HAP-1 (cell line): ENCODE data around the gene GRK2.

Experiments used
- DNase-seq, 2 experiments: peaks; one replicate each; pipeline ENCODE4 v3.0.0-alpha.2; 2016 to 2020; ENCODE audit warnings: low spot score in 2 of 2
- H3K27me3 ChIP-seq: fragments of 250-450 bp; sonication (Bioruptor Pico); 2 replicates; pipeline ENCODE4 v1.5.1; 2020; ENCODE audit warnings: low read depth, mild to moderate bottlenecking, moderate library complexity
- H3K36me3 ChIP-seq: fragments of 250-450 bp; sonication (Bioruptor Pico); replicated peaks from 2 replicates; pipeline ENCODE4 v1.5.1; 2020; ENCODE audit warnings: mild to moderate bottlenecking
- H3K4me1 ChIP-seq: fragments of 250-450 bp; sonication (Bioruptor Pico); 2 replicates; pipeline ENCODE4 v1.5.1; 2020; ENCODE audit warnings: mild to moderate bottlenecking
- H3K4me3 ChIP-seq: fragments of 250-450 bp; sonication (Bioruptor Pico); 2 replicates; pipeline ENCODE4 v1.5.1; 2020; ENCODE audit warnings: mild to moderate bottlenecking, moderate library complexity
- H3K9me3 ChIP-seq: fragments of 250-450 bp; sonication (Bioruptor Pico); 2 replicates; pipeline ENCODE4 v1.5.1; 2020; ENCODE audit warnings: mild to moderate bottlenecking, moderate library complexity
- in situ Hi-C: fragments of 300-500 bp; cut with MboI; formaldehyde crosslinking; loops from 3 replicates; pipeline ENCODE4 v1.14.3; 2020; ENCODE audit warnings: low sequenced_read_pairs, inconsistent platforms, mixed read lengths

Gene GRK2

GRCh38 chr11:67287355-67288197, 21.3 kb downstream of the GRK2 start:
- DNase-seq, result no peak
- H3K36me3 ChIP-seq, result peaks cover 54% of the 10 kb centered on the region
- H3K27me3 ChIP-seq, result no peaks in the 10 kb centered on the region
- H3K4me1 ChIP-seq, result peaks cover 7% of the 10 kb centered on the region
- in situ Hi-C loops, result no loop called here
- peak overlapping the region; percentile 86 for H3K4me3 ChIP-seq
- H3K9me3 ChIP-seq, result no peaks in the 10 kb centered on the region

GRCh38 chr11:67288198-67288451, 21.9 kb downstream of the GRK2 start:
- H3K4me3 ChIP-seq, result peak overlapping the region; percentile 86
- H3K27me3 ChIP-seq, result no peaks in the 10 kb centered on the region
- no peaks in the 10 kb centered on the region for H3K9me3 ChIP-seq
- peaks cover 7% of the 10 kb centered on the region for H3K4me1 ChIP-seq
- H3K36me3 ChIP-seq, result peaks cover 52% of the 10 kb centered on the region
- no peak for DNase-seq
- in situ Hi-C loops, result no loop called here

- DNase-seq, result peak; percentile 70 to 91
- no peaks in the 10 kb centered on the region for H3K27me3 ChIP-seq
- peaks cover 47% of the 10 kb centered on the region for H3K36me3 ChIP-seq
- peaks cover 7% of the 10 kb centered on the region for H3K4me1 ChIP-seq
- in situ Hi-C loops, result no loop called here
- H3K9me3 ChIP-seq, result no peaks in the 10 kb centered on the region
- peak overlapping the region; percentile 86 for H3K4me3 ChIP-seq
Observed at GRCh38 chr11:67288452-67289225, 22.4 kb downstream of the GRK2 start.

- Histone ChIP-seq H3K9me3 (no peaks in the 10 kb centered on the region), H3K27me3 (no peaks in the 10 kb centered on the region), H3K4me1 (peaks cover 7% of the 10 kb centered on the region), H3K36me3 (peaks cover 41% of the 10 kb centered on the region), H3K4me3 (peak within 1 kb of the TSS; percentile 86)
- DNase-seq, result no peak
- in situ Hi-C loops, result no loop called here
Observed at GRCh38 chr11:67289226-67289650, 23.0 kb downstream of the GRK2 start, which contains the start of gene ANKRD13D. Gene ANKRD13D, plus strand, starts transcription at chr11:67289303. Its CDS starts 158 bp downstream, at chr11:67289461.

- peaks cover 7% of the 10 kb centered on the region for H3K4me1 ChIP-seq
- peaks cover 37% of the 10 kb centered on the region for H3K36me3 ChIP-seq
- no peaks in the 10 kb centered on the region for H3K27me3 ChIP-seq
- DNase-seq, result no peak
- peak overlapping the region; percentile 57 for H3K4me3 ChIP-seq
- H3K9me3 ChIP-seq, result no peaks in the 10 kb centered on the region
- in situ Hi-C loops, result no loop called here
Observed at GRCh38 chr11:67289651-67290479, 23.6 kb downstream of the GRK2 start.

GRCh38 chr11:67290801-67291200, 24.5 kb downstream of the GRK2 start:
- DNase-seq, result no peak
- H3K36me3 ChIP-seq, result peaks cover 28% of the 10 kb centered on the region
- no peaks in the 10 kb centered on the region for H3K9me3 ChIP-seq
- in situ Hi-C loops, result no loop called here
- no peaks in the 10 kb centered on the region for H3K27me3 ChIP-seq
- peaks cover 7% of the 10 kb centered on the region for H3K4me1 ChIP-seq
- no peak overlapping the region; the same call in 1 of the 2 replicates for H3K4me3 ChIP-seq

GRCh38 chr11:67291481-67292381, 25.5 kb downstream of the GRK2 start:
- Histone ChIP-seq H3K27me3 (no peaks in the 10 kb centered on the region), H3K36me3 (peaks cover 22% of the 10 kb centered on the region), H3K4me3 (no peak overlapping the region), H3K9me3 (no peaks in the 10 kb centered on the region), H3K4me1 (peaks cover 7% of the 10 kb centered on the region)
- no peak for DNase-seq
- in situ Hi-C loops, result no loop called here

GRCh38 chr11:67292671-67293070, 26.4 kb downstream of the GRK2 start:
- in situ Hi-C loops, result no loop called here
- H3K36me3 ChIP-seq, result peaks cover 22% of the 10 kb centered on the region
- no peak overlapping the region for H3K4me3 ChIP-seq
- no peaks in the 10 kb centered on the region for H3K27me3 ChIP-seq
- no peaks in the 10 kb centered on the region for H3K9me3 ChIP-seq
- DNase-seq, result no peak
- peaks cover 7% of the 10 kb centered on the region for H3K4me1 ChIP-seq

- H3K4me3 ChIP-seq, result no peak overlapping the region
- peaks cover 22% of the 10 kb centered on the region for H3K36me3 ChIP-seq
- H3K4me1 ChIP-seq, result peaks cover 4% of the 10 kb centered on the region
- no peak for DNase-seq
- no peaks in the 10 kb centered on the region for H3K27me3 ChIP-seq
- H3K9me3 ChIP-seq, result no peaks in the 10 kb centered on the region
- in situ Hi-C loops, result no loop called here
Observed at GRCh38 chr11:67293090-67293489, 26.8 kb downstream of the GRK2 start.

GRCh38 chr11:67295846-67296245, 29.6 kb downstream of the GRK2 start:
- Histone ChIP-seq H3K4me1 (no peaks in the 10 kb centered on the region), H3K36me3 (peaks cover 25% of the 10 kb centered on the region), H3K9me3 (no peaks in the 10 kb centered on the region), H3K27me3 (no peaks in the 10 kb centered on the region), H3K4me3 (no peak overlapping the region)
- in situ Hi-C loops, result no loop called here
- no peak for DNase-seq

- H3K36me3 ChIP-seq, result peaks cover 9% of the 10 kb centered on the region
Observed at GRCh38 chr11:67298786-67299185, 32.5 kb downstream of the GRK2 start.

GRCh38 chr11:67299471-67300191, 33.4 kb downstream of the GRK2 start:
- no peak for DNase-seq
- no peak overlapping the region for H3K4me3 ChIP-seq
- no peaks in the 10 kb centered on the region for H3K9me3 ChIP-seq
- in situ Hi-C loops, result no loop called here
- no peaks in the 10 kb centered on the region for H3K27me3 ChIP-seq
- H3K36me3 ChIP-seq, result peaks cover 9% of the 10 kb centered on the region
- H3K4me1 ChIP-seq, result peaks cover 15% of the 10 kb centered on the region

More at GRCh38 chr11:67298786-67299185, 32.5 kb downstream of the GRK2 start:
- H3K4me3 ChIP-seq, result no peak overlapping the region
- no peaks in the 10 kb centered on the region for H3K9me3 ChIP-seq
- H3K4me1 ChIP-seq, result peaks cover 9% of the 10 kb centered on the region
- H3K27me3 ChIP-seq, result no peaks in the 10 kb centered on the region
- no peak for DNase-seq
- in situ Hi-C loops, result no loop called here
